Activated naive CD4-positive, alpha-beta T cell treated with anti-CD3 and anti-CD28 coated beads, Interleukin-2, amount 50 U/mL, for 16 hours (primary cell): ENCODE measurements around the gene BTF3L4.
A peak's percentile ranks its signal among the peaks of the same experiment; 100 is the strongest.

Experiments
- DNase-seq: peaks from one replicate; pipeline ENCODE4 v3.0.0-alpha.2; 2020

BTF3L4 gene

GRCh38 chr1:52127181-52128180 is 71.4 kb downstream of the BTF3L4 start:
- DNase-seq = no peak

GRCh38 chr1:52139817-52140540 is 83.9 kb downstream of the BTF3L4 start:
- DNase-seq = peak; percentile 17
